ENCODE data around the gene PPARGC1A.

DNA sequence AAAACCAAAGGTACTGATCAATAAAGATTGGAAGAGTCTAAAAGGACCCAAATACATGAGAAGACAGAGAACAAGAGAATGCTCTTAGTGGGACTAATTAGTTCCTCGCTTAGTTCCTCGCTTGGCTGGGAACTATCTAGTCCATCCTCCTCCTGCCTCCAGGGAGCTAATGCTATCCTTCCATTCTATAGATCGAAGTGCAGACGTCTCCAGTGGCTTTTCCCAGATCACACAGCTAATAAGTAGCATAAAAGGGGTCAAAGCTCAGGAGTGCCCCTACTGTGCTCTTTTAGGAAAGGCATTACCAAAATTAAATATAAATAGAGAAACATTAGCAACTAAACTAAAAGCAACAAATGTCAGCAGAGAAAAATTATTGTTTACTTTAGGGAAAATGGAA, 42.3 kb upstream of the PPARGC1A start:
- TF ChIP-seq, protein P1, sequence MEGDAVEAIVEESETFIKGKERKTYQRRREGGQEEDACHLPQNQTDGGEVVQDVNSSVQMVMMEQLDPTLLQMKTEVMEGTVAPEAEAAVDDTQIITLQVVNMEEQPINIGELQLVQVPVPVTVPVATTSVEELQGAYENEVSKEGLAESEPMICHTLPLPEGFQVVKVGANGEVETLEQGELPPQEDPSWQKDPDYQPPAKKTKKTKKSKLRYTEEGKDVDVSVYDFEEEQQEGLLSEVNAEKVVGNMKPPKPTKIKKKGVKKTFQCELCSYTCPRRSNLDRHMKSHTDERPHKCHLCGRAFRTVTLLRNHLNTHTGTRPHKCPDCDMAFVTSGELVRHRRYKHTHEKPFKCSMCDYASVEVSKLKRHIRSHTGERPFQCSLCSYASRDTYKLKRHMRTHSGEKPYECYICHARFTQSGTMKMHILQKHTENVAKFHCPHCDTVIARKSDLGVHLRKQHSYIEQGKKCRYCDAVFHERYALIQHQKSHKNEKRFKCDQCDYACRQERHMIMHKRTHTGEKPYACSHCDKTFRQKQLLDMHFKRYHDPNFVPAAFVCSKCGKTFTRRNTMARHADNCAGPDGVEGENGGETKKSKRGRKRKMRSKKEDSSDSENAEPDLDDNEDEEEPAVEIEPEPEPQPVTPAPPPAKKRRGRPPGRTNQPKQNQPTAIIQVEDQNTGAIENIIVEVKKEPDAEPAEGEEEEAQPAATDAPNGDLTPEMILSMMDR (IDR thresholded peaks at IDR 0.05): no peak
- TF ChIP-seq EZH2 (IDR thresholded peaks at IDR 0.05; ENCODE audit: borderline replicate concordance, insufficient read depth, low read depth, low read length, poor library complexity, severe bottlenecking): no peak

Measured in B cell (primary cell).